SK-MEL-5 (cell line): Measurements from ENCODE around the gene CERK. TPM values are rescaled to one million over a fixed set of nuclear protein-coding genes. Genes with fewer than 3 reads are reported as not detected.

Source experiments
- DNase-seq: peaks from one replicate; pipeline ENCODE4 v3.0.0-alpha.2; 2016; ENCODE audit warnings: low read depth, low spot score
- in situ Hi-C: cut with HindIII; loops from 2 replicates; pipeline ENCODE4 v1.10.0; 2016; ENCODE audit warnings: low sequenced_read_pairs, high pct_unique_total_duplicates, low pct_unique_long_range_greater_than_20kb
- total RNA-seq: library from RNA; depleted of rRNA; stranded (reverse); fragments of >200 nt; shearing (Covaris generic); gene quantifications from 2 replicates; pipeline ENCODE4 v1.2.3, GENCODE V29; 2014

The CERK gene
- total RNA-seq, 1 experiment from 2014 or later, result 193 TPM

DNA sequence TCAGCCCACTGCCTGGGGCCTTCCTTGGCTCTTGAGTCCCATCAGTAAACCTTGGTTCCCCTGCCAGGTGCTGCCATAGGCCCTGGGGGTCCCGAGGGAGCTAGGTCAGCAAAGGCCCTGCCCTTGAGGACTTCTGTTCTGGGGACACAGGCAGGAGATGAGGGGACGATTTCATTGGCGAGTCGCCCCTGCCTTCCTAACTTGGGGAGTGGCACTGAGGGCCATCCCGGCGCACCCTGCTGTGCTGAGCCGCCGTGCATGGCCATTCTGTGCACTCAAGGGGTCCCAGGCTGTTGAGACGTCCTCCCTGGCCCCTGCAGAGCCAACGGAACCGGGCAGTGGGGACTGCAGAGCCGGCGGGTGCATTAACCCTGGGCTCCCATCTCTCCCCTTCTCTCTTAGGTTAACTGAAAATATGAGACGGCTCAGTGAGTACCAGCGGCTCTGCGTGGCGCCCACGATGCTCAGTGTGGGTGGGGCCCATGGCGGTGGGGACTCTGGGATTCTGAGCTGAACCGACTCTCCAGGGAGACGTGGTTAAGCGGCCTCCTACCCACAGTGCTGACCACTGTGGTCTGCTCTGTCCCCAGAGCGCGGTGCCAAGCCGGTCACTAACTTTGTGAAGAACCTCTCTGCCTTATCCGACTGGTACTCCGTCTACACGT lies 74.5 kb downstream of the CERK start:
- in situ Hi-C loops, result no loop called here
- DNase-seq, result no peak

DNA sequence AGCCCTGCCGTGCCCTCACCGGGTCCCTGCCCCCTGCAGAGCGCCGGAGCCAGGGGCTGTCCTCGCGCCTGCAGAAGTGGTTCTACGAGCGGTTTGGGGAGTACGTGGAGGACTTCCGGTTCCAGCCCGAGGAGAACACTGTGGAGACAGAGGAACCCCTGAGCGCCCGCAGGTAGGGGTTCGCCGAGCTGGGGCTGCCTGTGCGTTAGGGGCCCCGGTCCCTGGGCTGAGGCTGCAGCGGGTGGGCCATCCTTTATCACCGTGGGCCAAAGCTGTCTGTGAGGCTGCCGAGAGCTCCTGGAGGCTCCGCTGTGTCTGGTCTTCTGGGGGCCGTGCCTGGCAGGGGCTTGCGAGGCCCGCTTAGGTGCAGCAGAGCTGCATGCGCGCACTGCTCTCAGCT lies 75.1 kb downstream of the CERK start:
- DNase-seq, result no peak
- in situ Hi-C loops, result no loop called here

DNA sequence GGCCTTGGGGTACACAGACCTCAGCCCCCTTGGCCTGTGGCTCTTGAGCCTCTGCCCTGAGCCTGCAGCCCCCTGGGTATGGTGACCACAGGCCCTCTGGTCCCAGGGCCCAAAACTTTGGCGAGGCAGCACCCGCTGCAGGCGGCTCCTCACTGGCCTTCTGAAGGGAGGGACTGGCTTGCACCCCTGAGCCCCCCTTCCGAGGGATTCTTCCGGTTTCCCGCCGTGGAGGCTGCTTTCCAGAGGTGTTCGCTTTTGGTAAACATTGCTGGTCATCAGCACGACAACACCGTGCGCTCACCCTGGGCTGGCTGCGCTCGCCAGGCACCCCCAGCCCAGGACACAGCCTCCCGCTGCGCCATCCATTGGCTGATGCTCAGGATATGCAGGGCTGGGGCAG lies 75.8 kb downstream of the CERK start:
- in situ Hi-C loops, result no loop called here
- no peak for DNase-seq

- in situ Hi-C loops, result no loop called here
- DNase-seq, result peak; percentile 90
Observed at GRCh38 chr22:46661221-46661851, 76.7 kb downstream of the CERK start.

- peak; percentile 23 for DNase-seq
- in situ Hi-C loops, result no loop called here
Observed at GRCh38 chr22:46660604-46661201, 77.3 kb downstream of the CERK start.

DNA sequence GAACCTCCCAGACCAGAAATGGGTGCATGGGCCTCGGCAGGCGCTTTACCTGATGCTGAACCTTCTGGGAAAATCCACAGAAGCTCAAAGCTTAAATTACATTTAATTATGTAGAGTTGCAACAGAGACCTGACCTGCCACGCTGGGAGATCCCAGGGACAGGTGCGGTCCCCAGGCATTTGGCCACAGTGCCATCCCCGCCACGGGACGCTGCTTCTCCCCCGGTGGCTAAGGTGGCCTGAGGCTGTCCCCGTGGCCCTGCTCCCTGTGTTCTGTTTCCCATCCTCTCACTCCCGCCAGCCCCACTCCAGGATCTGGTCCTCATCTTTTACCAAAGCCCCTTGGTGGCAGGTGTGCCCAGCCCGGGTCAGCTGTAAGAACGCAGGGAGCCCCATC lies 78.3 kb downstream of the CERK start:
- in situ Hi-C loops, result no loop called here
- DNase-seq, result no peak

- in situ Hi-C loops, result no loop called here
- no peak for DNase-seq
Observed at GRCh38 chr22:46659059-46659790, 78.8 kb downstream of the CERK start.

- DNase-seq, result no peak
- in situ Hi-C loops, result no loop called here
Observed at GRCh38 chr22:46657996-46658947, 79.8 kb downstream of the CERK start.

DNA sequence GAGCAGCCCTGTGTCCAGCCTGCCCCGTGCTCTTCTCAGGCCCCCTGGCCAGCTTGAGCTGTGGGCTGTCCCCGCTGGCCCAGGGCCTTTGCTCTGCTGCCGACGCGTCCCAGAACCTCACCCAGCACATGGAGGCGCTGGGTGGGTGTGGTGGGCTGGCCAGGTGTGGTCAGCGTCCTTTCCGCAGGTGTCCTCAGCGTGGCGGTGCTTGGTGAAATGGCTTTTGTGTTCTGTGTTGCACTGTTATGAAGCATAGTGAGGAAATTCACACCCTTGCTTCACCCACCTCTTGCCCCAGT lies 80.4 kb downstream of the CERK start:
- no peak for DNase-seq
- in situ Hi-C loops, result no loop called here

- in situ Hi-C loops, result no loop called here
- no peak for DNase-seq
Observed at GRCh38 chr22:46656856-46657654, 81.0 kb downstream of the CERK start.

GRCh38 chr22:46655861-46656608 lies 82.0 kb downstream of the CERK start:
- in situ Hi-C loops, result no loop called here
- DNase-seq, result no peak

DNA sequence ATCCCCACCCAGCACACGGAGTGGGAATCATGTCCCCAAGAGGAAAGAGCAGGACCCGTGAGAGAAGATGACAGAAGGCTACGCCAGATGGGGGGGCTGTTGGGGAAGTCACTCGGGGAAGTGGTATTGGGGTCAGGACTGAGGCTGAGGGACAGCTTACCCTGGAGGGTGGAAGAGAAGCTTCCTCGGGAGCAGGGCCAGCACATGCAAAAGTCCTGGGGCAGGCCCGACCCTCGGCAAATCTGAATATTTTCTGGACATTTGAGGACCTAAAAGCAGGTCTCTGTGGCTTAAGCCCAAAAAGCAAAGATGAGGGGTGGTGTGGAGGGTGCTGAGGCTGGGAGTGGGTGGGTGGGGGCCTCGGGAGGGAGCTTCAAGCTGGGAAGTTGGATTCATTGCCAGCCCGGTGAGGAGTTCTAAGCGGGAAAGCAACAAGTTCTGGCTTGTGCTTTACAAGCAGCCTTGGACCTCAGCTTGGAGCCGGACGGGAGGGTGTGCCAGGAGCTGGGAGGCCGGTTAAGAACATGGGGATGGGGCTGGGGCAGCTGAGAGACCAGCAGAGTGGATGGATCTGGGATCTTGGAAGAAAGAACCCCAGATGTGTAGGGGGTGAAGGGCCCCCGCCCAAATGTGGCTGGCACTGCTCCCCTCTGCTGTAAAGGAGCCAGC lies 83.0 kb downstream of the CERK start:
- no peak for DNase-seq
- in situ Hi-C loops, result no loop called here

DNA sequence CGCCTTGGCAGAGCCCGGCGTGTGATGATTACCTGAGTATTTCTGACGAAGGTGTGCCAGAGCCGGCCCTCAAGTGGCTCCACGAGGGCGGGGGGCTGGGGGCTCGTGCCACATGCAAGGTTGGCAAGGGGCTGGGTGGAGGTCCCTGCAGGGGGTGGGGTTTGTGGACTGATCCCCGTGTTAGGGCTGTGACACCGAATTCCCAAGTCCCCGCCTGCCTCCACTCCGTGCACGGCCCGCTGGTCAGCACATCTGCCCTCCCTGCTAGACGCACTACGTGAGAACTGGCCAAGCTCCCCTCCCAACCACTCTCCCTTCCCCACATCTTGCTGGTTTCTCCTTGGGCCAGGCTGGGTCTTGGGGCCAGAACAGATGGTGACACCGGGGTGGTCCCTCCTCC lies 83.6 kb downstream of the CERK start:
- in situ Hi-C loops, result no loop called here
- no peak for DNase-seq

DNA sequence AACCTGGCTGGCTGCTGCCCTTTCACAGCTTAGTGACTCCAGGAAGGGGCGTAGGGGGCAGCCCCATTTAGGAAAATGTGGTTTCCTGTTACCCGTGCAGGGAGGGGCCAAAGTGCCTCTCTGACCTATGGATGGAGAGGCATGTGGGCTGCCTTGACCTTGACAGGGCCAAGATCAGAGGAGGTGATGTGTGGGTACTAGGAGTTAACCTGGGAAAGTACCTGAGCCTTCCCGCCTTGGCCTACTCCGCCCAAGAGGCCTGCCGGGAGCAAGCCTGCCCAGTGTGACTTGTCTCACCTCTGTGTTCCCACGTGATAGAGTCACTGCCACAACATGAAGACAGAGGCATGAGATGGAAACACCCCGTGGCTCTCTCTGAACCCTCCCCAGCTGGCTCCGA lies 84.5 kb downstream of the CERK start:
- in situ Hi-C loops, result no loop called here
- DNase-seq, result no peak

DNA sequence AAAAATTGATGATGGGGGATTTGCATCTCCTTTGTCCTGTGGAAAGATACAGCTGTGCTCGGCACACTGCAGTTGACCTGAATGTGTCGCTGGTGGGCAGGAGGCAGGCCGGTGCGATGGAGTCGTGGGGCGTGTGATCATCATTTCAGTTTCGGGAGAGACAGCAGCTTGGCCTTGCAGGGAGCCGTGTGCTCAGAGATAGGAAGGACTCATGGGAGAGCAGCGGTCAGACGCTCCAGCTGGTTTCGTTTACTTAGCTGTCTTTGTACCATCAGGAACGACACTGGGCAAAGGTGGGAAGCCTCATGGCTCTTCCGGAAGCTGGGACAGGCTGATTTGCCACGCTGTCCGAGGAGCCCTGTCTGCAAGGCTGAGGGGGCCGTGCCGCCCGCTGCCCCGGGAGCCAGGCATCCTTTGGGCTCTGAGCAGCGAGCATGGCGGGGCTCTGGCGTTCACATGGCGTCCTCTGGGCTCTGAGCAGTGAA lies 85.2 kb downstream of the CERK start:
- in situ Hi-C loops, result no loop called here
- no peak for DNase-seq
